T-cell (primary cell): ENCODE measurements around the gene TCTN1. TPM values are rescaled to one million over a fixed set of nuclear protein-coding genes. Genes with fewer than 3 reads are reported as not detected.
A peak's percentile ranks its signal among the peaks of the same experiment; 100 is the strongest.
"Not testable (repeated sequence)": the region's sequence is repeated elsewhere in the genome, so short reads cannot be mapped to it uniquely, and the experiment has no call there.

Experiments used
- ATAC-seq, 4 experiments: fragments of 200-7000 bp in 3 of 4; fragments of 150-1000 bp in 1 of 4; cut with Tn5 transposase; replicated peaks in 1 of 4; 1 replicate in 3 of 4; 2 replicates in 1 of 4; pipeline ENCODE4 v1.10.0; 2021; ENCODE audit warnings: moderate library complexity in 3 of 4, mild to moderate bottlenecking in 2 of 4, moderate number of reproducible peaks in 1 of 4
- CTCF ChIA-PET, 2 donors: fragments of 300-600 bp; sonication (Branson Sonifier 250); formaldehyde crosslinking; loops; one replicate each; lab custom pipeline; 2022; ENCODE audit warnings: antibody characterized with exemption in 2 of 2; lab: Charles Lee
- POLR2A ChIA-PET, 2 donors: fragments of 300-600 bp; sonication (Branson Sonifier 250); formaldehyde crosslinking; loops; one replicate each; lab custom pipeline; 2022; ENCODE audit warnings: antibody characterized with exemption in 2 of 2; lab: Charles Lee
- DNase-seq, 35 experiments: peaks; one replicate each; pipeline versions ENCODE4 v3.0.0 to v3.0.0-alpha.2; 2013 to 2023
- H3K27ac ChIP-seq: one replicate; pipeline ENCODE4 v1.5.1; 2013; ENCODE audit warnings: low read length
- H3K27me3 ChIP-seq, 2 experiments: replicated peaks in 1 of 2; 1 replicate in 1 of 2; 2 replicates in 1 of 2; pipeline versions ENCODE4 v1.6.1 to v1.7.0; 2013; ENCODE audit warnings: low read length in 1 of 2, mixed read lengths in 1 of 2; ENCODE audit not compliant: control insufficient read depth in 2 of 2, insufficient read depth in 2 of 2; ENCODE audit errors: extremely low read depth in 1 of 2
- H3K36me3 ChIP-seq, 2 donors: 1 replicate in 1 of 2; 2 replicates in 1 of 2; pipeline versions ENCODE4 v1.6.1 to v1.7.0; 2013; ENCODE audit warnings: low read length in 1 of 2; ENCODE audit not compliant: control insufficient read depth in 2 of 2, insufficient read depth in 1 of 2; ENCODE audit errors: extremely low read depth in 1 of 2
- H3K4me1 ChIP-seq, 2 experiments: 1 replicate in 1 of 2; 2 replicates in 1 of 2; pipeline versions ENCODE4 v1.6.1 to v1.7.0; 2013; ENCODE audit warnings: low read length in 2 of 2, mixed read lengths in 1 of 2; ENCODE audit not compliant: insufficient read depth in 2 of 2, control insufficient read depth in 1 of 2; ENCODE audit errors: extremely low read depth in 1 of 2
- H3K4me3 ChIP-seq, 2 donors: 1 replicate in 1 of 2; 2 replicates in 1 of 2; pipeline versions ENCODE4 v1.5.1 to v1.7.0; 2013; ENCODE audit warnings: mild to moderate bottlenecking in 2 of 2, low read length in 1 of 2, moderate library complexity in 1 of 2; ENCODE audit not compliant: control insufficient read depth in 1 of 2; ENCODE audit errors: extremely low read depth in 1 of 2
- H3K9me3 ChIP-seq: 2 replicates; pipeline ENCODE4 v1.7.0; 2013
- H3K27ac Mint-ChIP-seq, 2 donors: one replicate each; pipeline ENCODE4 v1.8.0; 2020 to 2021; ENCODE audit warnings: mild to moderate bottlenecking in 2 of 2, mixed read lengths in 2 of 2
- H3K27me3 Mint-ChIP-seq, 2 donors: one replicate each; pipeline ENCODE4 v1.8.0; 2021 to 2022; ENCODE audit warnings: mixed read lengths in 2 of 2
- H3K36me3 Mint-ChIP-seq: one replicate; pipeline ENCODE4 v1.8.0; 2021; ENCODE audit warnings: mixed read lengths
- H3K4me1 Mint-ChIP-seq, 3 donors: one replicate each; pipeline ENCODE4 v1.8.0; 2020 to 2022; ENCODE audit warnings: mixed read lengths in 3 of 3, mild to moderate bottlenecking in 1 of 3
- H3K4me3 Mint-ChIP-seq, 3 donors: one replicate each; pipeline ENCODE4 v1.8.0; 2020 to 2022; ENCODE audit warnings: mild to moderate bottlenecking in 3 of 3, mixed read lengths in 3 of 3, moderate library complexity in 3 of 3
- H3K9me3 Mint-ChIP-seq, 3 donors: one replicate each; pipeline ENCODE4 v1.8.0; 2020 to 2022; ENCODE audit warnings: mixed read lengths in 3 of 3
- WGBS: methylation state at CpG from one replicate; pipeline ENCODE4 v1.1.5; 2013; ENCODE audit warnings: missing lambda C conversion rate; ENCODE audit not compliant: insufficient coverage; 5-methylcytosine and 5-hydroxymethylcytosine counted together
- total RNA-seq, 35 experiments: library from RNA in 6 of 35; stranded (reverse) in 6 of 35; fragments of 120-200 nt in 1 of 35; gene quantifications; one replicate each; pipeline versions ENCODE4 v1.2.1 to v1.2.4 and lab custom pipeline; 2013 to 2026

TCTN1 gene
- total RNA-seq, 5 donors from 2014 or later (not counting 1 experiment from before 2014, with no cell fraction given): 8.8 to 14.1 (median 11.5) TPM

DNA sequence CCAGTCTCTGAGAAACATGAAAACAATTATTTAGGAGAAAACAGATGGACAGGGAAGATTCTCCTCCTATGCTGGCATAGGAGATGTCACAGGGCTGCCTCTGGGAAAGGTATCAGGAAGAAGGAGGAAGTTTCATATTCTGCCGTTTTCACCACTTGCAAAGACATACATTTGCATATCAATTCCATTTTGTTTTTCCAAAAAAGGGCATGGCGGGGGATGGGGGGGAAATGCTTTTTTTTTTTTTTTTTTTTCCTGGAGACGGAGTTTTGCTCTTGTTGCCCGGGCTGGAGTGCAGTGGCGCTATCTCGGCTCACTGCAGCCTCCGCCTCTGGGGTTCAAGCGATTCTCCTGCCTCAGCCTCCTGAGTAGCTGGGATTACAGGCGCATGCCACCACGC is 40.3 kb downstream of the TCTN1 start:
- H3K4me1 ChIP-seq, H3K27me3 Mint-ChIP-seq, H3K9me3 ChIP-seq, H3K4me1 Mint-ChIP-seq, H3K27me3 ChIP-seq, H3K9me3 Mint-ChIP-seq, CTCF ChIA-PET, POLR2A ChIA-PET, DNase-seq, H3K4me3 ChIP-seq, H3K27ac ChIP-seq, H3K4me3 Mint-ChIP-seq, H3K27ac Mint-ChIP-seq, ATAC-seq: not testable (repeated sequence)
- 98% methylated on average over 8 of the region's 10 CpGs for WGBS
- peaks cover 11 to 16% of the 10 kb centered on the region in 2 donors for H3K36me3 ChIP-seq
- peaks cover 37% of the 10 kb centered on the region for H3K36me3 Mint-ChIP-seq

GRCh38 chr12:110656071-110656655 is 42.2 kb downstream of the TCTN1 start:
- Histone ChIP-seq H3K27ac (no peak overlapping the region), H3K4me1 (peaks cover 0 to 4% of the 10 kb centered on the region in 2 experiments), H3K9me3 (no peaks in the 10 kb centered on the region), H3K36me3 (peaks cover 4 to 6% of the 10 kb centered on the region in 2 donors), H3K4me3 (no peak overlapping the region), H3K27me3 (no peaks in the 10 kb centered on the region)
- ATAC-seq (no peak), DNase-seq (no peak)
- Mint-ChIP-seq H3K9me3 (no peaks in the 10 kb centered on the region), H3K27ac (no peak overlapping the region), H3K4me1 (peaks cover under 1 to 5% (median 3%) of the 10 kb centered on the region in 3 donors), H3K36me3 (peaks cover 34% of the 10 kb centered on the region), H3K4me3 (no peak overlapping the region), H3K27me3 (no peaks in the 10 kb centered on the region)
- ChIA-PET POLR2A (no interaction called here), CTCF (no interaction called here)
- 84% methylated on average over 10 of the region's 11 CpGs for WGBS

- Histone ChIP-seq H3K4me1 (peaks cover 3 to 19% of the 10 kb centered on the region in 2 experiments), H3K27ac (no peak overlapping the region), H3K36me3 (peaks cover 2 to 4% of the 10 kb centered on the region in 2 donors), H3K27me3 (no peaks in the 10 kb centered on the region), H3K4me3 (no peak overlapping the region), H3K9me3 (no peaks in the 10 kb centered on the region)
- H3K36me3 Mint-ChIP-seq: peaks cover 29% of the 10 kb centered on the region
- ChIA-PET CTCF (no interaction called here), POLR2A (no interaction called here)
- H3K27me3 Mint-ChIP-seq: no peaks in the 10 kb centered on the region
- no peak for ATAC-seq
- peak overlapping the region in 1 of 2 donors; percentile 39 for H3K27ac Mint-ChIP-seq
- H3K9me3 Mint-ChIP-seq: no peaks in the 10 kb centered on the region
- no peak overlapping the region for H3K4me3 Mint-ChIP-seq
- 100% methylated on average over 3 of the region's 9 CpGs for WGBS
- no peak for DNase-seq
- peaks cover 12 to 20% (median 17%) of the 10 kb centered on the region in 3 donors for H3K4me1 Mint-ChIP-seq
Observed at GRCh38 chr12:110657747-110658146, 43.8 kb downstream of the TCTN1 start.

DNA sequence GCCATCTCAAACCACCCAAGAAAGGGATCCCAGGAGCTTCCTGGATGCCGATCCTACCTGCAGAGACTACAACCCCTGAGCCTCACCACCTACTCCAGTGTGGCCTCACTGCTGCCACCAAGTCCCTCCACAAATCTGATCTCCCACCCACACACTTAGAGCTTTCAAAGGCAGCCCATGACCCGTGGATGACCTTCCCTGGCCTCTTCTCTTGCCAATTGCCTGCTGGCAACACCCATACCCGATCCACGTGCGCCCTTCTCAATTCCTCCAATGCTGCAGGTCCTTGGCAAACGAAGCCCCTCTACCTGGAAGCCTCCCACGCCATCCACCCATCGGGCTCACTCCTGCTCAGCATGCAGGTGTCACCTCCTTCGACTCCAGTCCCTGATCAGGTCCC is 44.3 kb downstream of the TCTN1 start:
- ATAC-seq (no peak), DNase-seq (no peak)
- H3K9me3 Mint-ChIP-seq: no peaks in the 10 kb centered on the region
- peaks cover 27% of the 10 kb centered on the region for H3K36me3 Mint-ChIP-seq
- Histone ChIP-seq H3K9me3 (no peaks in the 10 kb centered on the region), H3K27ac (no peak overlapping the region), H3K4me1 (peaks cover 3 to 19% of the 10 kb centered on the region in 2 experiments), H3K27me3 (no peaks in the 10 kb centered on the region), H3K4me3 (no peak overlapping the region), H3K36me3 (peaks cover 2 to 4% of the 10 kb centered on the region in 2 donors)
- H3K4me3 Mint-ChIP-seq: no peak overlapping the region
- POLR2A ChIA-PET: no interaction called here
- H3K4me1 Mint-ChIP-seq: peaks cover 13 to 22% (median 20%) of the 10 kb centered on the region in 3 donors
- WGBS: 84% methylated on average over 9 of the region's 9 CpGs
- H3K27ac Mint-ChIP-seq: peak overlapping the region in 1 of 2 donors; percentile 39
- CTCF ChIA-PET: no interaction called here
- H3K27me3 Mint-ChIP-seq: no peaks in the 10 kb centered on the region

DNA sequence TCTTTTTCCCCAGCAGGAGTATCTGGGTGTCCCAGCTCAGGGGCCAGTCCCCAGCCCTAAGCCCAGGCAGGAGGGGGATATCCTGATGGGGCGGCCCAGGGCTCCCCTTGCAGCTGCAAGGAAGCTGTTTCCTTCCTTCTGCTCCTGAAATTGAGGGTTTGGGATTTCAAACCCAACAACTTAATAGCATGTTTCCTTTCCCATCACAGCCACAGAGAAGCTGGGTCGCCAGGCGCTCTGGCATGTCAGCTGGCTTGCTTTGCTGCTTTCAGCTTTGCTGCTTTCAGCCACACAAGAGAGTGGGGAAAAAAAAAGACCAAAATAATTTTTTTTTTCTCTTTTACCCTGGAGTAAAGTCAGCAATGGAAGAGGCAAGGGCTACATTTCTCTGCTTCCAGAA is 44.9 kb downstream of the TCTN1 start:
- no peaks in the 10 kb centered on the region for H3K27me3 Mint-ChIP-seq
- H3K4me1 ChIP-seq: peaks cover 3 to 19% of the 10 kb centered on the region in 2 experiments
- H3K4me3 ChIP-seq: no peak overlapping the region
- H3K4me1 Mint-ChIP-seq: peaks cover 13 to 22% (median 18%) of the 10 kb centered on the region in 3 donors
- no peak overlapping the region for H3K4me3 Mint-ChIP-seq
- no peaks in the 10 kb centered on the region for H3K27me3 ChIP-seq
- H3K36me3 Mint-ChIP-seq: peaks cover 24% of the 10 kb centered on the region
- H3K27ac Mint-ChIP-seq: no peak overlapping the region
- no peaks in the 10 kb centered on the region for H3K9me3 Mint-ChIP-seq
- WGBS: no CpG with 5 or more reads among the region's 3 CpGs
- ATAC-seq (no peak), DNase-seq (no peak)
- no peaks in the 10 kb centered on the region for H3K9me3 ChIP-seq
- ChIA-PET POLR2A (no interaction called here), CTCF (no interaction called here)
- peaks cover 2 to 4% of the 10 kb centered on the region in 2 donors for H3K36me3 ChIP-seq
- H3K27ac ChIP-seq: no peak overlapping the region

DNA sequence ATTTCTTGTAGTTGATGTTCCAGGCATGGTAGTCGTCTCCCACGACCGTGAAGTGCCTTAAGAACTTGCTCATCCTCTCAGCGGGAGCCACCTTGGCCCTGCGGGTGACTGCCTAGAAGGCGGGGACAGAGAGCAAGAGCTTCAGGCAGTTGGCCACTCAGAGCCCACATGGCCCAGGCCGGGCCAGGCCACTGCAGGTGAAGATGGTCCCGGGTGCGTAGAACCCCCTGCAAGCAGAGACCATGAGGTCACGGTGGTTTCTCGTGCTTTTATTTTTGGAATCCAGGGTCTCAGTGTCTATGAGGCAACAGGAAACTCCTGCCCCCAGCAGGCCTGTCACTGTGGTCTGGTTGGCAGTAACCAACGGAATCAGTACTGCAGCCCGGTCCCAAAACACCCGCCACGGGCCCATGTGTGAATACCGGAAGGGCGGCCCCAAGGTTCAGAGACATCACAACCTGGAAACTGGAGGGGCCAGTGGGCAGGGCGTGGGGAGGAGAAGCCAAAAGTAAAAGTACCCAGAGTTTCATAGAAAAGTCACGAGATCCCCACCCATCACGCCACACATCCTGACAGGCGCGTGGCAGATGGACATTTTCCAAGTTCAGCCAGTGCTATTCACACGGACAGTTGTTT is 47.5 kb downstream of the TCTN1 start:
- WGBS: 33% methylated on average over 13 of the region's 23 CpGs
- Histone ChIP-seq H3K9me3 (peaks cover 2% of the 10 kb centered on the region), H3K36me3 (peaks cover 0 to 5% of the 10 kb centered on the region in 2 donors), H3K4me1 (peaks cover 3 to 19% of the 10 kb centered on the region in 2 experiments), H3K4me3 (peak overlapping the region in 1 of 2 donors; percentile 7), H3K27me3 (no peaks in the 10 kb centered on the region), H3K27ac (peak overlapping the region; percentile 64)
- ChIA-PET POLR2A (no interaction called here), CTCF (no interaction called here)
- Mint-ChIP-seq H3K9me3 (peaks cover 0 to 15% (median 9%) of the 10 kb centered on the region in 3 donors), H3K4me1 (peaks cover 13 to 22% (median 19%) of the 10 kb centered on the region in 3 donors), H3K27ac (peak overlapping the region; percentile 72 to 94), H3K27me3 (no peaks in the 10 kb centered on the region), H3K36me3 (peaks cover 34% of the 10 kb centered on the region), H3K4me3 (peak overlapping the region; percentile 39 to 80 (median 59))
- ATAC-seq (peak; percentile 65 to 87 (median 80)), DNase-seq (peak in 34 of 35 experiments; percentile 19 to 68 (median 33))
